ENCODE results near the gene TMEM86A.

DNA sequence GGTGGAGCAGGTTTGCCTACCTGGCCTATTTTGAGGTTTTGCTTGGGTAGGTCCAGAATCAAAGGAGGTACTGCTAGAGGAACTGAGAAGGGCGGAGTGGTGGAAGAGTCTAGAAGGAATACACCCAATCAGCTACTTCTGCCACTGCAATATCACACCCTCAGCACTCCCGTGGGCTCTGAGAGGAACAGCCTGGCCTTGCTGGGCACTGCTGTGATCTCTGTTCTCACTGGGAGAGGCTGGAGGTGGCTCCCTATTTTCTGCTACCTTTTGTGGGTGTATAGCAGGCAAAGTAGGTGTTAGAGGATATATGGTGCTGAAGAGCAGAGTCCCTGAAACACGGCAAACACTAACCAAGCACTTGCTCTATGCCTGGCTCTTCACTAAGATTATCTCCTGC lies 52.4 kb downstream of the TMEM86A start:
- TF ChIP-seq CTCF (IDR thresholded peaks at IDR 0.05): no peak
- TF ChIP-seq POLR2A (IDR thresholded peaks at IDR 0.05): no peak
- TF ChIP-seq EP300 (IDR thresholded peaks at IDR 0.05): no peak

Measured in suprapubic skin (tissue), 3 donors.